WTC11 (cell line): ENCODE results near the gene PTPN2.

ENCODE experiments used
- E2F5 ChIP-seq: sonication (generic); formaldehyde crosslinking; IDR thresholded peaks from 2 replicates; pipeline ENCODE4 v1.8.1; 2022; ENCODE audit warnings: mild to moderate bottlenecking, moderate library complexity, missing genetic modification reagents
- FOXP1 ChIP-seq: sonication (generic); formaldehyde crosslinking; IDR thresholded peaks from 2 replicates; pipeline ENCODE4 v1.8.0; 2022; ENCODE audit warnings: missing genetic modification reagents, mild to moderate bottlenecking, moderate library complexity, borderline replicate concordance
- NR3C1 ChIP-seq: sonication (generic); formaldehyde crosslinking; conservative IDR thresholded peaks from 2 replicates; pipeline ENCODE4 v1.8.1; 2023; ENCODE audit warnings: low read depth, mild to moderate bottlenecking, missing genetic modification reagents
- SMAD4 ChIP-seq: sonication (generic); formaldehyde crosslinking; IDR thresholded peaks from 2 replicates; pipeline ENCODE4 v1.8.0; 2022; ENCODE audit warnings: mild to moderate bottlenecking, missing genetic modification reagents
- ZBTB21 ChIP-seq: sonication (generic); formaldehyde crosslinking; IDR thresholded peaks from 2 replicates; pipeline ENCODE4 v1.8.1; 2023; ENCODE audit warnings: mild to moderate bottlenecking, missing genetic modification reagents, borderline replicate concordance
- ZNF281 ChIP-seq: sonication (generic); formaldehyde crosslinking; IDR thresholded peaks from 2 replicates; pipeline ENCODE4 v1.8.0; 2023; ENCODE audit warnings: mild to moderate bottlenecking, missing genetic modification reagents
- TF ChIP-seq, protein P1 (sequence below): sonication (generic); formaldehyde crosslinking; IDR thresholded peaks from 2 replicates; pipeline ENCODE4 v1.8.1; 2023; ENCODE audit warnings: mild to moderate bottlenecking, missing genetic modification reagents, moderate library complexity
- TF ChIP-seq, protein P2 (sequence below): fragments of 200-600 bp; IDR thresholded peaks from 2 replicates; pipeline ENCODE4 v1.8.0; 2022; ENCODE audit warnings: antibody characterized with exemption
- TF ChIP-seq, protein P3 (sequence below): sonication (generic); formaldehyde crosslinking; IDR thresholded peaks from 2 replicates; pipeline ENCODE4 v1.8.1; 2022; ENCODE audit warnings: low read depth, missing genetic modification reagents, borderline replicate concordance
- TF ChIP-seq, protein P4 (sequence below): sonication (generic); formaldehyde crosslinking; IDR thresholded peaks from 2 replicates; pipeline ENCODE4 v1.8.1; 2023; ENCODE audit warnings: mild to moderate bottlenecking, missing genetic modification reagents, moderate library complexity

DNA sequence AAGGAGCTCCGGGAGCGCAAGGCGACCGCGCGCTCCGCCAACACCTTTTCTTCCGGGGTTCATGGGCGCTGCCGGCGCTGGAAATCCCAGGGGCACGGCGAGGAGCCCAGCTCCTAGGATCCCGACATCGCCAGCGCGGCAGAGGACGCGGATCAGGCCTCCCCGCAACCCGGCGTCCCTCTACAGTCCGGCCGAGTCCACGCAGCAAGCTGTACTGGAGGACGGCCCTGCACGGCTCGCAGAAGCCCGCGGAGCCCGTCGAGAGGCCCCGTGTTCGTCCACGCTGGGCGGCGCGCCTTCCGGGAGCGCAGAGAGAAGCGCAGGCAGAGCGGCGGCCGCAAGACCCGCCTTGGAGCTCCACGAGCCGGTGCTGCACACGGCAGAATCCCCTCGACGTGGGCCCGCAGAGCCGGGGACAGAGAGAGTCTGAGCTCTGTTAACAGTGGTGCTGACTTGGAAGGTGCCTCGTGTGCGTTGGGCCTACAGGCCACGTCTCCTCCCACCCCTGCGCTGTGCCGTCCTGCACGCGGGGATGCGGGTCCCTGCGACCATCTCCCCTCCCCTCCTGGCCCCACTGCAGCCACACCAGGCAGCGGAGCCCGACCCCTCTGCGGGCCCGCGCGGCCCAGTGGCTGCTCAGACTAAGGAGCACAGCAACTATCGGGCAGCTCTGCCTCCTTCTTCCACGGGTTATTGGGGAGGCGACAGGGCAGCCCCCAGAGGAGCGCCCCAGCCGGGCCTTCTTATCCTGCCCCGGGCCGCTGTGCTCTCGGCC, 28.1 kb upstream of the PTPN2 start:
- TF ChIP-seq, protein P1, sequence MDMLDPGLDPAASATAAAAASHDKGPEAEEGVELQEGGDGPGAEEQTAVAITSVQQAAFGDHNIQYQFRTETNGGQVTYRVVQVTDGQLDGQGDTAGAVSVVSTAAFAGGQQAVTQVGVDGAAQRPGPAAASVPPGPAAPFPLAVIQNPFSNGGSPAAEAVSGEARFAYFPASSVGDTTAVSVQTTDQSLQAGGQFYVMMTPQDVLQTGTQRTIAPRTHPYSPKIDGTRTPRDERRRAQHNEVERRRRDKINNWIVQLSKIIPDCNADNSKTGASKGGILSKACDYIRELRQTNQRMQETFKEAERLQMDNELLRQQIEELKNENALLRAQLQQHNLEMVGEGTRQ (CRISPR knock-in tag): no peak
- TF ChIP-seq FOXP1 (CRISPR knock-in tag) (no peak), E2F5 (CRISPR knock-in tag) (no peak), ZBTB21 (CRISPR knock-in tag) (no peak), ZNF281 (CRISPR knock-in tag) (no peak), NR3C1 (CRISPR knock-in tag) (no peak), SMAD4 (CRISPR knock-in tag) (no peak)
- TF ChIP-seq, protein P2, sequence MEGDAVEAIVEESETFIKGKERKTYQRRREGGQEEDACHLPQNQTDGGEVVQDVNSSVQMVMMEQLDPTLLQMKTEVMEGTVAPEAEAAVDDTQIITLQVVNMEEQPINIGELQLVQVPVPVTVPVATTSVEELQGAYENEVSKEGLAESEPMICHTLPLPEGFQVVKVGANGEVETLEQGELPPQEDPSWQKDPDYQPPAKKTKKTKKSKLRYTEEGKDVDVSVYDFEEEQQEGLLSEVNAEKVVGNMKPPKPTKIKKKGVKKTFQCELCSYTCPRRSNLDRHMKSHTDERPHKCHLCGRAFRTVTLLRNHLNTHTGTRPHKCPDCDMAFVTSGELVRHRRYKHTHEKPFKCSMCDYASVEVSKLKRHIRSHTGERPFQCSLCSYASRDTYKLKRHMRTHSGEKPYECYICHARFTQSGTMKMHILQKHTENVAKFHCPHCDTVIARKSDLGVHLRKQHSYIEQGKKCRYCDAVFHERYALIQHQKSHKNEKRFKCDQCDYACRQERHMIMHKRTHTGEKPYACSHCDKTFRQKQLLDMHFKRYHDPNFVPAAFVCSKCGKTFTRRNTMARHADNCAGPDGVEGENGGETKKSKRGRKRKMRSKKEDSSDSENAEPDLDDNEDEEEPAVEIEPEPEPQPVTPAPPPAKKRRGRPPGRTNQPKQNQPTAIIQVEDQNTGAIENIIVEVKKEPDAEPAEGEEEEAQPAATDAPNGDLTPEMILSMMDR: no peak
- TF ChIP-seq, protein P3, sequence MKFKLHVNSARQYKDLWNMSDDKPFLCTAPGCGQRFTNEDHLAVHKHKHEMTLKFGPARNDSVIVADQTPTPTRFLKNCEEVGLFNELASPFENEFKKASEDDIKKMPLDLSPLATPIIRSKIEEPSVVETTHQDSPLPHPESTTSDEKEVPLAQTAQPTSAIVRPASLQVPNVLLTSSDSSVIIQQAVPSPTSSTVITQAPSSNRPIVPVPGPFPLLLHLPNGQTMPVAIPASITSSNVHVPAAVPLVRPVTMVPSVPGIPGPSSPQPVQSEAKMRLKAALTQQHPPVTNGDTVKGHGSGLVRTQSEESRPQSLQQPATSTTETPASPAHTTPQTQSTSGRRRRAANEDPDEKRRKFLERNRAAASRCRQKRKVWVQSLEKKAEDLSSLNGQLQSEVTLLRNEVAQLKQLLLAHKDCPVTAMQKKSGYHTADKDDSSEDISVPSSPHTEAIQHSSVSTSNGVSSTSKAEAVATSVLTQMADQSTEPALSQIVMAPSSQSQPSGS (CRISPR knock-in tag): no peak
- TF ChIP-seq, protein P4, sequence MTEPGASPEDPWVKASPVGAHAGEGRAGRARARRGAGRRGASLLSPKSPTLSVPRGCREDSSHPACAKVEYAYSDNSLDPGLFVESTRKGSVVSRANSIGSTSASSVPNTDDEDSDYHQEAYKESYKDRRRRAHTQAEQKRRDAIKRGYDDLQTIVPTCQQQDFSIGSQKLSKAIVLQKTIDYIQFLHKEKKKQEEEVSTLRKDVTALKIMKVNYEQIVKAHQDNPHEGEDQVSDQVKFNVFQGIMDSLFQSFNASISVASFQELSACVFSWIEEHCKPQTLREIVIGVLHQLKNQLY: no peak
